ENCODE results near the gene YBX2. TPM values are rescaled to one million over a fixed set of nuclear protein-coding genes. Genes with fewer than 3 reads are reported as not detected.
"Not testable (repeated sequence)": the region's sequence is repeated elsewhere in the genome, so short reads cannot be mapped to it uniquely, and the experiment has no call there.

Gene YBX2
- total and polyA plus RNA-seq, 7 donors = 0.28 to 37.6 (median 2.5) TPM

DNA sequence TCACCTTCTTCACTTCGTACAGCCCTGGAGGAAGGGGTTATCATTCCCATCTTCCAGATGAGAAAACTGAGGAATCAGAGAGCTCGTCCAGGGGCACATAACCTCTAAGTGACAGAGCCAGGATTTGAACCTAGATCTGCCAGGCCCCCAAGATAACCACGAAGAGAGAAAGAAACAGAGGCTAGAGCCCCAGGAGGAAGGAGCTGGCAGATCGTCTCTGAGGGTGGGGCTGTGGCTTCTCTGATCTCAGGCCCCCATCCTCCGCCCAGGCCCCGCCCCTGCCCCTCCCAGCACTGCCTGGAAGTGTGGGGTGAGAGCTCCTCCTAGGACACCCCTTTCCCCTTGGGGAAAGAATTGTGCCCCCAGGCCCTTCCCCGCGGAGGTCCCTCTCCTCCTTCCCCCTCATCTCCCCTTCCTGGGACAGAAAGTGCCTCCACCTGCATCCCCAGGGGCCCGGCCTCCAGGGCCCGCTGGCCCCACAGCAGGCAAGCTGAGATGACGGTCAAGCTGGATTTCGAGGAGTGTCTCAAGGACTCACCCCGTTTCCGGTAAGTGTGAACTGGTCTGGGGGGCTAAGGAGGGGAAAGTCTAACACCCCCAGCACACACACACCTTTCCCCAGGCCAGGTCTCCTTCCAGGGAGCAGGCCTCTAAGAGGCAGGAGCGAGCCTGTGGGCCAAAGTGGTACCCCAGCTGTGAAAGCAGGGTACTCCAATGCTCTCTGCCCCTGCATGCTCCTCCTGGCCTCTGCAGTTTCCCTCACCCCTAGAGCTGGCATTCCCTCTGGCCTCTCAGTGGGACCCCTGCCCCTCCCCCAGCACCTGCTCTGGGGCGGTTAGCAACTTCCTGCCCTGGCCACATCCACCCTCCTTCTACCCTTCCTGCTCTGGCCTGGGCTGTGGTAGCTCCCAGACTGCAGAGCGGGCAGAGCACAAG lies 42.1 kb upstream of the YBX2 start, which contains the start of gene ACAP1:
Gene ACAP1, plus strand, starts transcription at position 290 of the 936 bp plus-strand sequence. Its CDS starts 206 bp downstream, at position 496.
- no peak for TF ChIP-seq POLR2A (IDR thresholded peaks at IDR 0.05)
- no peak for TF ChIP-seq POLR2AphosphoS5 (IDR thresholded peaks at IDR 0.05)
- TF ChIP-seq, protein P1, sequence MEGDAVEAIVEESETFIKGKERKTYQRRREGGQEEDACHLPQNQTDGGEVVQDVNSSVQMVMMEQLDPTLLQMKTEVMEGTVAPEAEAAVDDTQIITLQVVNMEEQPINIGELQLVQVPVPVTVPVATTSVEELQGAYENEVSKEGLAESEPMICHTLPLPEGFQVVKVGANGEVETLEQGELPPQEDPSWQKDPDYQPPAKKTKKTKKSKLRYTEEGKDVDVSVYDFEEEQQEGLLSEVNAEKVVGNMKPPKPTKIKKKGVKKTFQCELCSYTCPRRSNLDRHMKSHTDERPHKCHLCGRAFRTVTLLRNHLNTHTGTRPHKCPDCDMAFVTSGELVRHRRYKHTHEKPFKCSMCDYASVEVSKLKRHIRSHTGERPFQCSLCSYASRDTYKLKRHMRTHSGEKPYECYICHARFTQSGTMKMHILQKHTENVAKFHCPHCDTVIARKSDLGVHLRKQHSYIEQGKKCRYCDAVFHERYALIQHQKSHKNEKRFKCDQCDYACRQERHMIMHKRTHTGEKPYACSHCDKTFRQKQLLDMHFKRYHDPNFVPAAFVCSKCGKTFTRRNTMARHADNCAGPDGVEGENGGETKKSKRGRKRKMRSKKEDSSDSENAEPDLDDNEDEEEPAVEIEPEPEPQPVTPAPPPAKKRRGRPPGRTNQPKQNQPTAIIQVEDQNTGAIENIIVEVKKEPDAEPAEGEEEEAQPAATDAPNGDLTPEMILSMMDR (IDR thresholded peaks at IDR 0.05) = no peak
- TF ChIP-seq EP300 (IDR thresholded peaks at IDR 0.05) = no peak
- DNase-seq = no peak
- intact Hi-C loops (cut with DNase I) = no loop called here
- Histone ChIP-seq H3K4me3 (peak within 1 kb of the TSS in 2 of 4 donors; percentile 9 to 12), H3K36me3 (no peaks in the 10 kb centered on the region), H3K4me1 (peaks cover 0 to 7% (median 0%) of the 10 kb centered on the region in 4 donors), H3K27me3 (peaks cover 7 to 51% (median 12%) of the 10 kb centered on the region in 3 donors), H3K27ac (no peak within 1 kb of the TSS), H3K9me3 (no peaks in the 10 kb centered on the region)
- 25 to 50% methylated on average over 17 of the region's 17 CpGs for WGBS, 2 donors

DNA sequence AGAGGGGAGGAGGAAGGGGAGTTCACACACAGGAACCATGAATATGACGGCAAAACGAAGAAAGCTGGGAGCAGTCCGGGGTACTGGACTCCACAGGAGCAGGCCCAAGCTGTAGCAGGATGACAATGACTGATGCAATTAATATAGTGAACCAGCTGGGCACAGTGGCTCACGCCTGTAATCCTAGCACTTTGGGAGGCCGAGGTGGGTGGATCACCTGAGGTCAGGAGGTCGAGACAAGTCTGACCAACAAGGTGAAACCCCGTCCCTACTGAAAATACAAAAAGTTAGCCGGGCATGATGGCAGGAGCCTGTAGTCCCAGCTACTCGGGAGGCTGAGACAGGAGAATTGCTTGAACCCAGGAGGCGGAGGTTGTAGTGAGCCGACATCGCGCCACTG lies 41.3 kb upstream of the YBX2 start:
- H3K27ac ChIP-seq; H3K4me1 ChIP-seq; intact Hi-C loops (cut with DNase I); H3K9me3 ChIP-seq; H3K36me3 ChIP-seq; H3K4me3 ChIP-seq; DNase-seq: not testable (repeated sequence)
- peaks cover under 1 to 43% (median 11%) of the 10 kb centered on the region in 3 donors for H3K27me3 ChIP-seq
- 84 to 88% methylated on average over 13 of the region's 13 CpGs for WGBS, 2 donors

DNA sequence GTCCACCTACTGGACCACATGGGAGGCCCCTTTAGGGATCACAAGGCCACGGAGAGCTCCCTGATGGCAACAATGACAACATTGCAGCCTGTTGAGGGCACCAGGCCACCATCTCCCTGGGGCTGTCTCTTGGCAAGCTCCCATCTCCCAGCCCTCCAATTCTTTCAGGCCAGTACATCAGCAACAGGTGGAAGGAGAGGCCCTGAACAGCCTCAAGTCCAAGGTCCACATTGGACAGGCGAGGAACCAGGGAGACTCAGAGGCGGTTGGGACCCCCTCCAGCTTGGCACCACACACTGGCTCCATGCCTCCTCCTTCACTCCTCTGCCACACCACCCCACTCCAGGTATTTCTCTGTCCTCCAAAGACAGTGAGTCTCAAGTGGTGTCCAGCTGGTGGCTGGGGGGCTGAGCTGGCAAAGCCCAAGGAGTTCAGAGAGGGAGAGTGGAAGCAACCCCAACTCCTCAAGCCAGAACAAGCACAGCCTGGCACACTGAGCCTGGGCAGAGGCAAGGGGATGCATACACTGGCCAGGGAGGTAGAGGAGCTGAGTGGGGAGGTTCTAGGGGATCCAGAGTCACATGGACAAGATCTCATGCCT lies 40.6 kb upstream of the YBX2 start:
- Histone ChIP-seq H3K27ac (no peak overlapping the region), H3K4me1 (peaks cover 0 to 15% (median 8%) of the 10 kb centered on the region in 4 donors), H3K36me3 (no peaks in the 10 kb centered on the region), H3K9me3 (no peaks in the 10 kb centered on the region), H3K27me3 (peaks cover 0 to 37% (median 5%) of the 10 kb centered on the region in 3 donors), H3K4me3 (no peak overlapping the region)
- no peak for DNase-seq
- intact Hi-C loops (cut with DNase I) = no loop called here
- WGBS, 2 donors = 43 to 77% methylated on average over 3 of the region's 3 CpGs
- TF ChIP-seq EP300 (IDR thresholded peaks at IDR 0.05) (no peak), POLR2AphosphoS5 (IDR thresholded peaks at IDR 0.05) (no peak), POLR2A (IDR thresholded peaks at IDR 0.05) (no peak)
- TF ChIP-seq, protein P1 (IDR thresholded peaks at IDR 0.05) = no peak

DNA sequence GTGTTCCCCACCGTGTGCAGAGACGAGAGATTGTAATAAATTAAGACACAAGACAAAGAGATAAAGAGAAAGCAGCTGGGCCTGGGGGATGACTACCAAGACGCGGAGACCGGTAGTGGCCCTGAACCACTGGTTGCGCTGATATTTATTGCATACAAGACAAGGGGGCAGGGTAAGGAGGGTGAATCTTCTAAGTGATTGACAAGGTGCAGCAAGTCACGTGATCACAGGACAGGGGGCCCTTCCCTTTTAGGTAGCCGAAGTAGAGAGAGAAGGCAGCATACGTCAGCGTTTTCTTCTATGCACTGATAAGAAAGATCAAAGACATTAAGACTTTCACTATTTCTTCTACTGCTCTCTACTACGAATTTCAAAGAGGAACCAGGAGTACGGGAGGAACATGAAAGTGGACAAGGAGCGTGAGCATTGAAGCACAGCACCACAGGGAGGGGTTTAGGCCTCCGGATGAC lies 38.2 kb upstream of the YBX2 start:
- H3K4me1 ChIP-seq = peaks cover 0 to 27% (median 19%) of the 10 kb centered on the region in 4 donors
- 42 to 70% methylated on average over 14 of the region's 14 CpGs for WGBS, 2 donors

DNA sequence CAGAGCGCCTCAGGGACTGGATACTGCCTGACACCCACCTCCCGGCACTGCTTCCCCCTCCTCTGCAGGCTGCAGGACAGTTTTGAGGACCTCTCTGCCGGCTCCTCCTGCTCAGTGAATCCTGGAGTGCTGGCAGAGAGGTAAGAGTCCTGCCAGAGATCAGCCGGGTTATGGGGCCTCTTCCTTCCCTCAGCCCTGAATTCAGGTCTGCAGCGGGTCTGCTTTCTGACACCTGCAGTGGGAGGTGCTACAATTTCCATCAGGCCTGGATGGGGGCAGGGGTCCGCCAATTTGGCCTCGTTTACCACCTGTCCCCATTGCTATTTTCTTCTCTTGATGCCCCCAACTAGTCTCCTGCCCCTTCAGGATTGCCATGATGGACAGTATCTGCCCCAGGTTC lies 37.7 kb upstream of the YBX2 start:
- Histone ChIP-seq H3K4me3 (no peak overlapping the region), H3K27ac (peak overlapping the region in 2 of 4 donors; percentile 22 to 64), H3K4me1 (peaks cover 0 to 31% (median 20%) of the 10 kb centered on the region in 4 donors), H3K27me3 (peaks cover 0 to 15% (median 0%) of the 10 kb centered on the region in 3 donors), H3K9me3 (no peaks in the 10 kb centered on the region), H3K36me3 (no peaks in the 10 kb centered on the region)
- intact Hi-C loops (cut with DNase I) = no loop called here
- TF ChIP-seq, protein P1 (IDR thresholded peaks at IDR 0.05) = no peak
- TF ChIP-seq POLR2AphosphoS5 (IDR thresholded peaks at IDR 0.05) (no peak), EP300 (IDR thresholded peaks at IDR 0.05) (no peak), POLR2A (IDR thresholded peaks at IDR 0.05) (no peak)
- 47 to 62% methylated on average over 7 of the region's 7 CpGs for WGBS, 2 donors
- no peak for DNase-seq

More for the DNA sequence above, 38.2 kb upstream of the YBX2 start:
- H3K36me3 ChIP-seq; intact Hi-C loops (cut with DNase I); H3K4me3 ChIP-seq; H3K9me3 ChIP-seq; DNase-seq: not testable (repeated sequence)
- H3K27ac ChIP-seq = peak overlapping the region in 3 of 4 donors; percentile 22 to 64 (median 43)
- H3K27me3 ChIP-seq = peaks cover 0 to 18% (median 0%) of the 10 kb centered on the region in 3 donors
